KMS-11 (cell line): ENCODE results near the gene DAP.

Experiments
- H2AFZ ChIP-seq: fragments of 200-600 bp; sonication (generic); 2 replicates; pipeline ENCODE4 v1.6.1; 2016; ENCODE audit warnings: antibody characterized with exemption, mixed run types, low read depth
- H3K27ac ChIP-seq: fragments of 200-600 bp; sonication (generic); 2 replicates; pipeline ENCODE4 v1.6.1; 2016; ENCODE audit warnings: mild to moderate bottlenecking, mixed run types
- H3K27me3 ChIP-seq: fragments of 200-600 bp; sonication (generic); 2 replicates; pipeline ENCODE4 v1.6.1; 2017; ENCODE audit warnings: mild to moderate bottlenecking, low read depth, mixed run types, moderate library complexity; ENCODE audit not compliant: insufficient read depth
- H3K36me3 ChIP-seq: fragments of 200-600 bp; sonication (generic); 2 replicates; pipeline ENCODE4 v1.6.1; 2017; ENCODE audit warnings: mild to moderate bottlenecking, mixed run types; ENCODE audit not compliant: insufficient read depth
- H3K4me1 ChIP-seq: fragments of 200-600 bp; sonication (generic); 2 replicates; pipeline ENCODE4 v1.6.1; 2016; ENCODE audit warnings: mild to moderate bottlenecking, low read depth, mixed run types; ENCODE audit not compliant: poor library complexity, severe bottlenecking
- H3K4me2 ChIP-seq: fragments of 200-600 bp; sonication (generic); 2 replicates; pipeline ENCODE4 v1.7.0; 2016; ENCODE audit warnings: mild to moderate bottlenecking, mixed run types
- H3K4me3 ChIP-seq: fragments of 200-600 bp; sonication (generic); IDR thresholded peaks from 2 replicates; pipeline ENCODE4 v1.6.1; 2017; ENCODE audit warnings: low read depth, low read length, mixed read lengths; ENCODE audit not compliant: insufficient read depth
- H3K79me2 ChIP-seq: fragments of 200-600 bp; sonication (generic); 2 replicates; pipeline ENCODE4 v1.6.1; 2016; ENCODE audit warnings: low read depth, mixed run types; ENCODE audit not compliant: insufficient read depth
- H3K9ac ChIP-seq: fragments of 200-600 bp; sonication (generic); 2 replicates; pipeline ENCODE4 v1.6.1; 2016; ENCODE audit warnings: mild to moderate bottlenecking, mixed run types
- H4K20me1 ChIP-seq: fragments of 200-600 bp; sonication (generic); 2 replicates; pipeline ENCODE4 v1.6.1; 2016; ENCODE audit warnings: mild to moderate bottlenecking, mixed run types; ENCODE audit not compliant: insufficient read depth
- TF ChIP-seq, protein P1 (sequence below): fragments of 200-600 bp; sonication (generic); conservative IDR thresholded peaks from 2 replicates; pipeline ENCODE4 v1.6.1; 2017; ENCODE audit warnings: low read depth, mild to moderate bottlenecking, antibody characterized with exemption, low read length, moderate library complexity, mixed read lengths

Gene DAP

DNA sequence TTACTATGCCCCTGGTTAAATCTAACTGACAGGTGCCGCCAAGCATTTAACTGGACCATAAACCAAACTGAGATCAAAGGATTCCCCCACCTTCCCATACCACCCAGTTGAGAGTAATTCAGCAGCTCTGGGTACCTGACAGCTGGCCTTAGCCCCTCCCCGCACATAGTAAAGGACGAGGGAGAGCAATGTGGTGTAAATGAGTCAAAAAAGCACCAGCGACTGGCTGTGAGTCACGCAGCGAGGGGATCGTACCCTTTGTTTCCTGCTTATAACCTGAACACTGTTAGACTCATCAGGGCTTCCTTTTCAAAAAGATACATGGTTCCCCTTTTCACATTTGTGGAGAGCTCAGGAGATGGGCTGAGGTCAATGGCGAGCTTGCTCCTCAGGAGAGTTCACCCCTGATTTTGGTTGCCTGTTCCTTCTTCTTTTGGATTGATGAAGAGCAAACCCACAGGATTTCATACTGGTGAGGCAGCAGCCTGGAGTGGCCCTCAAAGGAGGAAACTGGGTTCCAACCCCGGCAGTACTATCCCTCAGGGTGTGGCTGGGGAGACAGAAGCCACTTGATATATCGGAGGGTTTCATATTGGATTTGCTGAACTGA is 125.7 kb downstream of the DAP start:
- Histone ChIP-seq H3K36me3 (no peaks in the 10 kb centered on the region), H3K4me1 (no peaks in the 10 kb centered on the region), H3K4me2 (no peak overlapping the region), H3K79me2 (no peaks in the 10 kb centered on the region), H2AFZ (no peak overlapping the region), H3K9ac (no peak overlapping the region), H3K4me3 (no peak overlapping the region), H3K27me3 (no peaks in the 10 kb centered on the region), H3K27ac (no peak overlapping the region), H4K20me1 (no peaks in the 10 kb centered on the region)
- TF ChIP-seq, protein P1, sequence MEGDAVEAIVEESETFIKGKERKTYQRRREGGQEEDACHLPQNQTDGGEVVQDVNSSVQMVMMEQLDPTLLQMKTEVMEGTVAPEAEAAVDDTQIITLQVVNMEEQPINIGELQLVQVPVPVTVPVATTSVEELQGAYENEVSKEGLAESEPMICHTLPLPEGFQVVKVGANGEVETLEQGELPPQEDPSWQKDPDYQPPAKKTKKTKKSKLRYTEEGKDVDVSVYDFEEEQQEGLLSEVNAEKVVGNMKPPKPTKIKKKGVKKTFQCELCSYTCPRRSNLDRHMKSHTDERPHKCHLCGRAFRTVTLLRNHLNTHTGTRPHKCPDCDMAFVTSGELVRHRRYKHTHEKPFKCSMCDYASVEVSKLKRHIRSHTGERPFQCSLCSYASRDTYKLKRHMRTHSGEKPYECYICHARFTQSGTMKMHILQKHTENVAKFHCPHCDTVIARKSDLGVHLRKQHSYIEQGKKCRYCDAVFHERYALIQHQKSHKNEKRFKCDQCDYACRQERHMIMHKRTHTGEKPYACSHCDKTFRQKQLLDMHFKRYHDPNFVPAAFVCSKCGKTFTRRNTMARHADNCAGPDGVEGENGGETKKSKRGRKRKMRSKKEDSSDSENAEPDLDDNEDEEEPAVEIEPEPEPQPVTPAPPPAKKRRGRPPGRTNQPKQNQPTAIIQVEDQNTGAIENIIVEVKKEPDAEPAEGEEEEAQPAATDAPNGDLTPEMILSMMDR = no peak

DNA sequence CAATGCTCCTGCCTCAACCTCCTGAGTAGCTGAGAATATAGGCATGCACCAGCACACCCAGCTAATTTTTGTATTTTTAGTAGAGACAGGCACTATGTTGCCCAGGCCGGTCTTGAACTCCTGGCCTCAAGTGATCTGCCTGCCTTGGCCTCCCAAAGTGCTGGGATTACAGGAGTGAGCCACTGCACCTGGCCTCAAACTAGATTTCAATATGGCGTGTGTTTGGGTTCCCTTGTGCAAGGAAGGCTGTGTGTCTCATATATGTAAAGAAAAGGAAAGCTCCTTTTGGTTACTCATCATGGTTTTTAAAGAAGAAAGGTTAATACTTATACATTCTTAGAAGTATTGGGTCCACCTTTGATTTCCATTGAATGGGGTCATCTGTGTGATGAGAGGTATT is 126.5 kb downstream of the DAP start:
- no peaks in the 10 kb centered on the region for H3K27me3 ChIP-seq
- no peaks in the 10 kb centered on the region for H3K36me3 ChIP-seq
- TF ChIP-seq, protein P1 = no peak
- no peak overlapping the region for H3K9ac ChIP-seq
- H3K4me1 ChIP-seq = no peaks in the 10 kb centered on the region
- H3K4me3 ChIP-seq = no peak overlapping the region
- no peaks in the 10 kb centered on the region for H3K79me2 ChIP-seq
- H2AFZ ChIP-seq = no peak overlapping the region
- H3K4me2 ChIP-seq = no peak overlapping the region
- H4K20me1 ChIP-seq = no peaks in the 10 kb centered on the region
- no peak overlapping the region for H3K27ac ChIP-seq

DNA sequence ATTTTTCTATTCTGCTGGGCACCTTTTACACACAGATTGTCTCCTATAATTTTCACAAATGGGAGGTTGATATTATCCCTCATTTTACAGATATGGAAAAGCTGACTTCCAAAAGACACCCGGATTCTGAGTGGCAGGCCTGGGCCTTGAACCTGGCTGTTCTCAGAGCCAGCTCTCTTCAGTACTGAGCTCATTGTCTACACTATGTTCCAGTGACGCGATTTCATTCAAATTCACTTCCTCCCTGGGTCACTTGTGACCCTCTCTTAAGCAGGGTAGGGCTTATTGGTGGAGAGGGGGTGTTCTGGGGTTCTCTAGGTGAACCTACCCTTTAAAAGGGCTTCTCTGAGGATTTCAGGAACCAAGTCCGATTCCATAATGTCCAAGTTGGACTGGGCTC is 127.0 kb downstream of the DAP start:
- Histone ChIP-seq H2AFZ (no peak overlapping the region), H4K20me1 (no peaks in the 10 kb centered on the region), H3K4me1 (no peaks in the 10 kb centered on the region), H3K27ac (no peak overlapping the region), H3K27me3 (no peaks in the 10 kb centered on the region), H3K4me3 (no peak overlapping the region), H3K79me2 (no peaks in the 10 kb centered on the region), H3K36me3 (no peaks in the 10 kb centered on the region), H3K4me2 (no peak overlapping the region), H3K9ac (no peak overlapping the region)
- TF ChIP-seq, protein P1 = no peak

DNA sequence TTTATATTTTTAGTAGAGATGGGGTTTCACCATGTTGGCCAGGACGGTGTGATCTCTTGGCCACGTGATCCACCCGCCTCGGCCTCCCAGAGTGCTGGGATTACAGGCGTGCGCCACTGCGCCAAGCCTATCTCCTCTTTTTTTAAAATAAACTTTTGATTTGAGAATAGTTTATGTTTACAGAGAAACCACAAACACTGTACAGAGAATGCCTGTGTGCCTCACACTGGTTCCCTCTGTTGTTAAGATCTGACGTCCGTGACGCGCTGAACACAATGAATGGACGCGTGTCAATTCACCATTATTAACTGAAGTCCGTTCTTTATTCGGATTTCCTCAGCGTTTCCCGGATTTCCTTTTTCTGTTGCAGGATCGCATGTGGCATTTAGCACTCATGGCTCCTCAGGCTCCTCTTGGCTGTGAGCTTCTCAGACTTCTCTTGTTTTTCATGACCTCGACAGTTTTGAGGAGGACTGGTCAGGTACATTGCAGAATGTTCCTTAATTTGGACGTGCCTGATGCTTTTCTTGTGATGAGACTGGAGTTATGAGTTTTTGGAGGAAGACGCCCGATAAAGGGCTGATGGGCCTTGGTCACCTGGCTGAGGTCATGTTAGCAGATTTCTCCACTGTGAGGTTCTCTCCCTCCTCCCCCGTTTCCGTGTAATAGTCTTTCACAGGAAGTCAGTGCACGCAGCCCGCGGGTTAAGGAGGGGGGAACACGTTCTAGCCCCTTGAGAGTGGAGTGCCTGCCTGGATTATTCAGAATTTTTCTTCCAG is 127.6 kb downstream of the DAP start:
- Histone ChIP-seq H3K27me3 (no peaks in the 10 kb centered on the region), H2AFZ (no peak overlapping the region), H3K36me3 (no peaks in the 10 kb centered on the region), H4K20me1 (no peaks in the 10 kb centered on the region), H3K9ac (no peak overlapping the region), H3K4me1 (no peaks in the 10 kb centered on the region), H3K4me3 (no peak overlapping the region), H3K4me2 (no peak overlapping the region), H3K79me2 (no peaks in the 10 kb centered on the region), H3K27ac (no peak overlapping the region)
- TF ChIP-seq, protein P1 = no peak
